GM23338 (cell line): Measurements from ENCODE around the gene EML2. TPM values are rescaled to one million over a fixed set of nuclear protein-coding genes. Genes with fewer than 3 reads are reported as not detected.

Experiments used
- REST ChIP-seq: IDR thresholded peaks from one replicate; pipeline ENCODE4 v1.6.1; 2018; ENCODE audit warnings: antibody characterized with exemption; ENCODE audit not compliant: unreplicated experiment
- ZNF114 ChIP-seq: fragments of 250-450 bp; sonication (Bioruptor Pico); IDR thresholded peaks from 2 replicates; pipeline ENCODE4 v1.5.0; 2020; ENCODE audit warnings: mild to moderate bottlenecking, moderate library complexity
- ZNF462 ChIP-seq: fragments of 250-450 bp; sonication (Bioruptor Pico); IDR thresholded peaks from 2 replicates; pipeline ENCODE4 v1.5.0; 2020; ENCODE audit warnings: mild to moderate bottlenecking, moderate library complexity
- polyA plus RNA-seq: library from polyadenylated mRNA; unstranded; fragments of >200 nt; fragmentation: Nextera tagmentation; extraction: Ambion mirVana; gene quantifications from 2 replicates; pipeline ENCODE4 v1.2.1, GENCODE V29; 2016
- total RNA-seq: library from RNA; depleted of rRNA; stranded (reverse); fragments of >200 nt; shearing (Covaris generic); gene quantifications from 2 replicates; pipeline ENCODE4 v1.2.3, GENCODE V29; 2014

EML2 gene
- total and polyA plus RNA-seq, 2 experiments from 2014 or later = 7.1 to 33.9 TPM

GRCh38 chr19:45571457-45572220, 67.6 kb downstream of the EML2 start (continued):
- TF ChIP-seq ZNF462 (CRISPR knock-in tag) (no peak), ZNF114 (CRISPR knock-in tag) (no peak), REST (no peak)
